ENCODE results near the gene GATA5.
"Not testable (repeated sequence)": the region's sequence is repeated elsewhere in the genome, so short reads cannot be mapped to it uniquely, and the experiment has no call there.

Gene GATA5

DNA sequence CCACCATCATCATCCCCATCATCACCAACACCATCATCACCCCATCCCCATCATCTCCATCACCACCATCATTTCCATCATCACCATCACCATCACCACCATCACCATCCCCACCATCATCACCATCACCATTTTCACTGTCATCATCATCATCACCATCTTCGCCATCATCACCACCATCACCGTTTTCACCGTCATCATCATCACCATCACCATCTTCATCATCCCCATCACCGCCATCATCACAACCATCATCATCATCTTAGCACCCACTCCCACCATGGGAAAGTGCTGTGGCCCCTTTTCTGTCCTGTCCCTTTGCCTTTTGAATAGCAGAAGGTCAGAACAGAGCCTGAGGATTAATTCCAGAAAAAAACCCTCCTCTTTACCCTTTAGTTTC is 28.5 kb upstream of the GATA5 start:
- ATAC-seq (no peak), DNase-seq (no peak)

GRCh38 chr20:62503401-62504178 is 27.8 kb upstream of the GATA5 start:
- DNase-seq (no peak), ATAC-seq (no peak)

DNA sequence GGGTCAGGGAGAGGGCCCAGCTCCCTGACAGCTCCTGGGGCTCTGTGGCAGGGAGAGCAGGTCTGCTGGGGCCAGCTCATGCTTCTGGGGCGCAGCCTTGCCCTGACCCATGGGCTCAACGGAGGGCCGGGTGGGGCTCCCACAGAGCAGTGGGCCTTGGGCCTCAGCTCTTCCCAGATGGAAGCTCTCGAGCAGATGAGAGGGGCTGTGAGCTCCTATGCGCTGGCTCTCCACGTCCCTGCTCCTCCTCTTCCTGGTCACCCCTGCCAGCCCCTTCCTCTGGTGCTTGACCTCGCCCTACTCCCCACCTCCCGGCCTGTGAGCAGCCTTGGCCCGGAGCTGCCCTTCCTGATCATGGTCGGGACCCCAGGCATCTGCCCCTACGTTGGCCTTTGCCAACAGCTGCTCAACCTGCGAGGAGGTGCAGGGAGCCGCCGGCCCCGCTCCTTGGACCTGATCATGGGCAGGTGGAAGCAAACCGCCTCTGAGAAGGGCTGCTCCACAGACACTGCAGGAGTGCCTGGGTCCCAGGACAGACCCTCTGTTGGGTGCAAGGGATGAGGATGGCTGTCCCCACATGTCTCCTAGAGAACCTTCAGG is 26.8 kb upstream of the GATA5 start:
- DNase-seq: no peak
- ATAC-seq: no peak

DNA sequence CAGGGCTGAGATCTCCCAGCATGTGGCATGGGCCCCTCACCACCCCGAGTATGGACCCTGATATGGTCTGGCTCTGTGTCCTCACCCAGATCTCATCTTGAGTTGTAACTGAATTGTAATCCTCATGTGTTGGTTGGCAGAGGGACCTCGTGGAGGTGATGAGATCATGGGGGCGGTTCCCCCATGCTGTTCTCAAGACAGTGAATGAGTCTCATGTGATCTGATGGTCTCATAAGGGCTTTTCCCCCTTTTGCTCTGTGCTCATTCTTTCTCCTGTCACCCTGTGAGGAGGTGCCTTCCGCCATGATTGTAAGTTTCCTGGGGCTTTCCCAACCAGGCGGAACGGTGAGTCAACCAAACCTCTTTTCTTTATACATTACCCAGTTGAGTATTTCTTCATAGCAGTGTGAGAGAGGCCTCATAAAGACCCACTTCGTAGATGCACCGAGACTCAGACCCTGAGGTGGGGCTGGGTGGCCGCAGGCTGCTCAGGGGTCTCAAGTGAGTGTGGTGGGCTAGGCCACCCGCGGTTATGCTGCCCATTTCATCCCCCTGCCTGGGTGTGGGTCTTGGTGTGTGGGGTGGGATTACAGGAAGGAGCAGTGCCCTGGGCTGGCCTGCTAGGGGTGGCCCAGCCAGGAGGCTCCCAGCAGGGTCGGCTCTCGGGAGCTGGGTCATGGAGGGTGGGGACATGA is 26.2 kb upstream of the GATA5 start:
- peak; percentile 74 for DNase-seq
- peak; percentile 97 for ATAC-seq

DNA sequence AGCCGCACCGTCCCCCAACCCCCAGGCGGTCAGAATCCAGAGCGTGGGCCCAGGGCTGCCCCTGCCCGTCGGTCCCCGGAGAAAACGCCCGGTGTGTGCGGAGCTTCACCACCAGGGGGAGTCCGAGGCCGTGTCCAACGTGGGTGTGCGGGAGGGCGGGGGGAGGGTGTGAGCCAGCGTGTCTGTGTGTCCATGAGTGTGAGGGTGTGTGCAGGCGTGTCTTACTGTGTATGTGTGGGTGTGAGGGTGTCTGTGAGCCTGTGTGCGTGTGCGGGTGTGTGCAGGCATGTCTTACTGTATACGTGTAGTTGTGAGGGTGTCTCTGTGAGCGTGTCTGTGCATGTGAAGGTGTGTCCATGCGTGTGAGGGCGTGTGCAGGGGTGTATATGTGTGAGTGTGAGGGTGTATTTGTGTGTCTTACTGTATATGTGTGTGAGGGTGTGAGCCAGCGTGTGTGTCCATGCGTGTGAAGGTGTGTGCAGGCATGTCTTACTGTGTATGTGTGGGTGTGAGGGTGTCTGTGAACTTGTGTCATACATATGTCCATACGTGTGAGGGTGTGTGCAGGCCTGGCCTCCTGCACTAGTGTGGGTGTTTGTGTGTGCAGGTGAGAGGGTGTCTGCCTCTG is 24.6 kb upstream of the GATA5 start:
- ATAC-seq (no peak), DNase-seq (peak; percentile 92)

DNA sequence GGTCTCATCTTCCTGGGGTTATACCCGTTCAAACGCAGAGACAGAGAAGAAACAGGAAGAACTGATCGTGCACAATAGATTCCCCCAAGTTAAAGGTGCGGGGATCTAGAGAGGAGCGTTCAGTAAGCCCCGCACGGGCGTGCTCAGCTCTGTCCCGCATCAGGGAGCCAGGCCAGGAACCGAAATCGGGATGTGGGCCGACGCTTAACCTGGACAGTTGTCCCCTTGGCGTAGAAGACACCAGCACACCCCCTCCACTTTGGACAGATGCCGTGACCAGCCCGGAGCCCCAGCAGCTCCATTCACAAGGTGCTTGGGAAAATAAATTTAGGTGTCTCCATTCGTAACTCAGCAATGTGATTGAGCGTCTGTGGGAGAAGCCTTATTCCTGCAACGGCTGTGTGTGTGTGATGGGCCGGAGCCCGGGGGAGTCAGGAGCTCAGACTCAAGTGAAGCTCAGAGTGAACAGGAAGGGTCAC is 24.0 kb upstream of the GATA5 start:
- no peak for ATAC-seq
- DNase-seq: no peak

- DNase-seq: no peak
These were observed 23.1 kb upstream of the GATA5 start for GRCh38 chr20:62498874-62499273.

DNA sequence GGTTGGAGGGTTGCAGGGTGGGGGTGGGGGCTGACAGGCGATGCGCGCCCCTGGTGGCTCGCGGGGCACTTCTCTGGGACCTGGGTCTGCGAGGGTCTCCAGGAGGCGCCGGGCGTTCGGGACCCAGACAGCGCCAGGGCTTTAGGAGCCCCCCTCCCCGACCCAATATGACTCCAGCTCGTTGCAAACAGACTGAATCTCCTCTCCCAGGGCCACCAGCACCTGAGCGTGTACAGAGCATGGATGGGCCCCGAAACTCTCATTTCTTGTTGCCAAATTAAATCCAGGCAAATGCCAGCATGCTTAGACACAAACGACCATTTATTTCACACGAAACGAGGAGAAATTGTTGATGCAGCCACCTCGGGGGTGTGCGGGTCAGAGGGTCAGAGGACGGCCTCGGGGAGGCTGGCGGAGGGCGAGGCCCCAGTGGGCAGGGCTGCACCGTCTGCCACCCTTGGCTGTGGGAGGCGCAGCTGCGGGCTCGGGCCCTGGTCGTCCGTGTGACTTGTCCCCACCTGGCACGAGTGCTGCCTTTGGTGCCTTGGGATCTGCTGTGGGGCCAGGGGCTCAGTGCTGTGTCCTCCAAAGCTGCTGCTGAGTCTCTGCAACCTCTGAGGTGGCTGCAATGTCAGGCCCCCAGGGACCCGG is 20.9 kb upstream of the GATA5 start:
- DNase-seq (peak; percentile 57), ATAC-seq (no peak)

More at GRCh38 chr20:62498874-62499273, 23.1 kb upstream of the GATA5 start:
- no peak for ATAC-seq

GRCh38 chr20:62495749-62496567 is 20.2 kb upstream of the GATA5 start:
- ATAC-seq (no peak), DNase-seq (no peak)

GRCh38 chr20:62494980-62495748 is 19.4 kb upstream of the GATA5 start:
- ATAC-seq: no peak
- no peak for DNase-seq

DNA sequence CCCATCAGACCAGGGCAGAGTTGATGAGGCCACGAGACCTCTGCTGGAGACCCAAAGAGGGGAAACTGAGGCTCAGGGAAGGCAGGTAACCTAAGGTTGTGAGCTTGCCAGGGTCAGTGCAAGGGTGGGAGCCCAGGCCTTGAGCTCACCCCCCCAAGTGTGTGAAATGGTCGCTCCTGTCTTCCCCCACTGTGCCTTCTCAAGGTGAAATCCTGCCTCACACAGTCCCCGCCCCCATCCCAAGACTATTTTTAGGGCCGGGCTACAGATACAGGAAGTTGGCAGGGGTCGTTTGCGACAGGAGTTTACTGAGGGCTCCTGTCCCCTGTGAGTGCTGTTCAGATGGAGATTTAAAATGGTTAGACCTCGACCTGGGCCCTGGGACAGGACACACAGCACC is 18.7 kb upstream of the GATA5 start:
- DNase-seq (no peak), ATAC-seq (no peak)

GRCh38 chr20:62493886-62494285 is 18.1 kb upstream of the GATA5 start:
- no peak for ATAC-seq

DNA sequence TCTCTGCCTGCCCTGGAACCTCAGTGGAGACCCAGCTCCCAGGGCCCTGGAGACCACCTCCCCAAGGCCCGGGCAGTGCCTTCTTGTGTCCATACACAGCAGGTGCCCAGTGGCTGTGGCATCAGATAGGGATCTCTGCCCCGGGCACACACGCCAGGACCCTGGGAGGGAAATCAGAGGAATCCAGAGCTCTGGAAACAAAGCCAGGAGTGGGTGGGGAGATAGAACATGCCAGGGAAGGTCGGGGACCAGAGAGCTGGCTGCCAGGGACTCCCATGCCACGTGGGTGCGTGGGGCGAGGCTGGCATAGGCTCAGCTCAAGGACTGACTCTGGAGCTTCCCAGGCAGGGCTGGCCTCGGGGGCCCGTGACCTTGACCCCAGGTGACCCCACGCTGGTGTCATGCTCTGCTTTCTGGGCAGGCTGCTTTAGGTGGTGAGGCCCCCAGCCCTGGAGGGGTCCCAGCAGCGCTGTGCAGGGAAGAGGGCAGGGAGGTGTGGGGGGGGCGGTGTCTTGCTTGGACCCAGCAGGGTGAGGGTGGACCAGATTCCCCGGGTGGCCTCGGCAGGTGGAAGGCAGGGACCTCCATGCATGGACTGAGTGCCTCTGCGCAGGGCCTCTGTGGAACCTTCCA is 17.6 kb upstream of the GATA5 start:
- ATAC-seq (no peak), DNase-seq (no peak)

More at GRCh38 chr20:62493886-62494285, 18.1 kb upstream of the GATA5 start:
- DNase-seq: no peak

DNA sequence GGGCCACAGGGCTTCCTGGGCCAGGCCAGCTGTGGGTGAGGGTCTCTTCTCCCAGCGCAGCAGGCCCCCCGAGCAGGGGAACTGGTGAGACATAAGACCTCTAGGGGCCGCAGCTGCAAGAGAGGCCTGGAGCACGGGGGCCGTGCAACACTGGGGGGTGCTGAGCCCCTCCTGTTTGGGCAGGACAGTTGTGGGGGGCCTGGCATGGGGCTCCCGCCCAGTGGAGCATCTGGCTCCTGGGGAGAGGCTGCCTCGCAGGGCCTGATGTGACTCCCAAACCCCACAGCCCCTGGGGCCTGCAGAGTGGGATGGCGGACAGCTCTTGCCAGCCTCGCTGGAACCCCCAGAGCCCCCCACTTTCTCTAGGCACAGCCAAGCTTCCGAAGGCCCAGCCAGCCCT is 16.9 kb upstream of the GATA5 start:
- DNase-seq (no peak), ATAC-seq (no peak)

DNA sequence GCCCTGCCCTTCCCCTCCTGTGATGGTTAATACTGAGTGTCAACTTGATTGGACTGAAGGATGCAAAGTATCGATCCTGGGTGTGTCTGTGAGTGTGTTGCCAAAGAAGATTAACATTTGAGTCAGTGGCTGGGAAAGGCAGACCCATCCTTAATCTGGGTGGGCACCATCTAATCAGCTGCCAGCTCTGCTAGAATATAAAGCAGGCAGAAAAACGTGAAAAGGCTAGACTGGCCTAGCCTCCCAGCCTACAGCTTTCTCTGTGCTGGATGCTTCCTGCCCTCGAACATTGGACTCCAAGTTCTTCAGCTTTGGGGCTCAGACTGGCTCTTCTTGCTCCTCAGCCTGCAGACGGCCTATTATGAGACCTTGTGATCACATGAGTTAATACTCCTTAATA is 15.0 kb upstream of the GATA5 start:
- ATAC-seq, DNase-seq: not testable (repeated sequence)

DNA sequence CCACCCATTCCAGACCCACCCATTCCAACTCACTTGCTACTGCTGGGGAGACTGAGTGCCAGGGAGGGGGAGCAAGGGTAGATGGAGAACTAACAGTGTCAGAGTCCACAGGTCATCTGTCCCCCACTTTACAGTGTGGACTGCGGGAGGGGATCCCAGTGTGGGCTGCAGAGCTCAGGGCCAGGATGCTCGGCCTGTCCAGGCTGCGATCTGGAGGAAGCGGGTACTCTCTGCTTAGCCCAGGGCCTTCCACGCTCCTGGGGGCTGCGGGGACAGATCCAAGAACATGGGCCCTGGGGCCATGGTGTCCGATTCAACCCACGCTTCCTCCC is 14.1 kb upstream of the GATA5 start:
- no peak for ATAC-seq
- DNase-seq: no peak

- DNase-seq (no peak), ATAC-seq (no peak)
These were observed 13.6 kb upstream of the GATA5 start for GRCh38 chr20:62489186-62489931.

DNA sequence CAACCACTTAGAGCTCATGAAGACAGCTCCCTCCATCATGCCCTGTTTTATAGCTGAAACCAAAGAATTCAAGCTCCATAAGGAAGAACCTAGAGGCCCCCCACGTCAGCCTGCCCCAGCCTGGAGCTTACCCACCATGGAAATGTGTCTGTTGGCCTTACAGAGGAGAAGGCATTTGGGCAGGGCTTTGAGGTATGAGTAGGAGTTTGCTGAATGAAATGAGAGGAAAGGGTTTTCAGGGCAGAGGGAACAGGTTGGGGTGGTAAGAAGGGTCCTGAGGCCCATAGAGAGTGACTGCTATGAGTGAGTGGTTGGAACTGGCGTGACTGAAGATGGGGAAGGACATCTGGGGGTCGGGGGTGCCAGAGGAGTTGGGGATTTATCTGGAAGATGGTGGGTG is 12.7 kb upstream of the GATA5 start:
- ATAC-seq (no peak), DNase-seq (no peak)

GRCh38 chr20:62487561-62488354 is 12.0 kb upstream of the GATA5 start:
- DNase-seq (no peak), ATAC-seq (no peak)

Data from stimulated activated naive CD8-positive, alpha-beta T cell treated with anti-CD3 and anti-CD28 coated beads, Interleukin-15, Interleukin-2, amounts not matched to agents 100 U/mL and 50 U/mL, for 24 hours (primary cell).